ENCODE measurements around the gene MCRIP1. TPM values are rescaled to one million over a fixed set of nuclear protein-coding genes. Genes with fewer than 3 reads are reported as not detected.

Gene MCRIP1
- total RNA-seq, 1 donor from 2014 or later = 101 TPM

GRCh38 chr17:81792675-81793615, 40.1 kb downstream of the MCRIP1 start:
- Mint-ChIP-seq H3K36me3 (no peaks in the 10 kb centered on the region), H3K27me3 (no peaks in the 10 kb centered on the region), H3K4me1 (ENCODE audit: unreplicated experiment) (no peaks in the 10 kb centered on the region), H3K27ac (no peak overlapping the region), H3K4me3 (no peak overlapping the region), H3K9me3 (no peaks in the 10 kb centered on the region)
- no peak for TF ChIP-seq CTCF (conservative IDR thresholded peaks at IDR 0.05)
- DNase-seq (ENCODE audit: extremely low spot score, unreplicated experiment) = no peak

Other genes starting within 250 kb of the MCRIP1 start
- 82.4 and 90.1 TPM in 2 replicates for gene NPLOC4, start 196.2 kb downstream of the MCRIP1 start, total RNA-seq (ENCODE audit: low replicate concordance)
- gene TSPAN10, start 196.1 kb downstream of the MCRIP1 start, total RNA-seq (ENCODE audit: low replicate concordance) = 1.4 and 3.0 TPM in 2 replicates
- gene PDE6G, start 176.7 kb downstream of the MCRIP1 start, total RNA-seq (ENCODE audit: low replicate concordance) = 0.97 TPM in 1 of 2 replicates, not detected in the other
- gene OXLD1, start 166.7 kb downstream of the MCRIP1 start, total RNA-seq (ENCODE audit: low replicate concordance) = 24.0 and 28.1 TPM in 2 replicates
- 27.5 and 32.1 TPM in 2 replicates for gene CCDC137, start 166.6 kb downstream of the MCRIP1 start, total RNA-seq (ENCODE audit: low replicate concordance)
- 41.5 and 47.2 TPM in 2 replicates for gene ARL16, start 149.5 kb downstream of the MCRIP1 start, total RNA-seq (ENCODE audit: low replicate concordance)
- 115 and 119 TPM in 2 replicates for gene HGS, start 149.3 kb downstream of the MCRIP1 start, total RNA-seq (ENCODE audit: low replicate concordance)
- gene MRPL12, start 129.9 kb downstream of the MCRIP1 start, total RNA-seq (ENCODE audit: low replicate concordance) = 87.9 and 107 TPM in 2 replicates
- gene SLC25A10, start 121.0 kb downstream of the MCRIP1 start, total RNA-seq (ENCODE audit: low replicate concordance) = 23.8 and 27.6 TPM in 2 replicates
- 1.2 and 1.7 TPM in 2 replicates for gene GCGR, start 29.1 kb downstream of the MCRIP1 start, total RNA-seq (ENCODE audit: low replicate concordance)
- not detected in 2 replicates for gene PPP1R27, start 1.8 kb upstream of the MCRIP1 start, total RNA-seq (ENCODE audit: low replicate concordance)
- 555 and 815 TPM in 2 replicates for gene P4HB, start 27.2 kb upstream of the MCRIP1 start, total RNA-seq (ENCODE audit: low replicate concordance)
- gene ARHGDIA, start 38.0 kb upstream of the MCRIP1 start, total RNA-seq (ENCODE audit: low replicate concordance) = 250 and 264 TPM in 2 replicates
- gene ALYREF, start 58.3 kb upstream of the MCRIP1 start, total RNA-seq (ENCODE audit: low replicate concordance) = 102 and 124 TPM in 2 replicates
- 136 and 140 TPM in 2 replicates for gene ANAPC11, start 58.4 kb upstream of the MCRIP1 start, total RNA-seq (ENCODE audit: low replicate concordance)
- gene NPB, start 68.9 kb upstream of the MCRIP1 start, total RNA-seq (ENCODE audit: low replicate concordance) = 0.64 and 2.5 TPM in 2 replicates
- 46.8 and 50.4 TPM in 2 replicates for gene PCYT2, start 78.1 kb upstream of the MCRIP1 start, total RNA-seq (ENCODE audit: low replicate concordance)
- 29.9 and 46.0 TPM in 2 replicates for gene SIRT7, start 84.9 kb upstream of the MCRIP1 start, total RNA-seq (ENCODE audit: low replicate concordance)
- 22.4 and 30.0 TPM in 2 replicates for gene MAFG, start 94.4 kb upstream of the MCRIP1 start, total RNA-seq (ENCODE audit: low replicate concordance)
- 110 and 127 TPM in 2 replicates for gene PYCR1, start 104.0 kb upstream of the MCRIP1 start, total RNA-seq (ENCODE audit: low replicate concordance)
- gene MYADML2, start 113.9 kb upstream of the MCRIP1 start, total RNA-seq (ENCODE audit: low replicate concordance) = not detected in 2 replicates
- 1.9 and 3.2 TPM in 2 replicates for gene NOTUM, start 127.9 kb upstream of the MCRIP1 start, total RNA-seq (ENCODE audit: low replicate concordance)
- 31.5 and 35.6 TPM in 2 replicates for gene ASPSCR1, start 144.3 kb upstream of the MCRIP1 start, total RNA-seq (ENCODE audit: low replicate concordance)
- 60.4 and 69.3 TPM in 2 replicates for gene CENPX, start 189.6 kb upstream of the MCRIP1 start, total RNA-seq (ENCODE audit: low replicate concordance)
- gene LRRC45, start 190.0 kb upstream of the MCRIP1 start, total RNA-seq (ENCODE audit: low replicate concordance) = 27.6 and 29.4 TPM in 2 replicates
- 41.7 and 51.7 TPM in 2 replicates for gene RAC3, start 198.4 kb upstream of the MCRIP1 start, total RNA-seq (ENCODE audit: low replicate concordance)
- 158 and 175 TPM in 2 replicates for gene DCXR, start 204.4 kb upstream of the MCRIP1 start, total RNA-seq (ENCODE audit: low replicate concordance)
- gene RFNG, start 218.5 kb upstream of the MCRIP1 start, total RNA-seq (ENCODE audit: low replicate concordance) = 35.9 and 43.4 TPM in 2 replicates
- 111 and 112 TPM in 2 replicates for gene GPS1, start 218.6 kb upstream of the MCRIP1 start, total RNA-seq (ENCODE audit: low replicate concordance)
- 97.0 and 97.1 TPM in 2 replicates for gene DUS1L, start 232.5 kb upstream of the MCRIP1 start, total RNA-seq (ENCODE audit: low replicate concordance)

All from type B pancreatic cell (in vitro differentiated cells).